GM18868 (cell line): ENCODE measurements around the gene PTGDR2.

Experiments
- ATAC-seq: cut with Tn5 transposase; IDR thresholded peaks from one replicate; pipeline ENCODE4 v1.9.1; 2021; ENCODE audit warnings: mild to moderate bottlenecking, moderate library complexity; ENCODE audit not compliant: unreplicated experiment

Gene PTGDR2

GRCh38 chr11:60813324-60813723, 42.4 kb downstream of the PTGDR2 start:
- ATAC-seq = no peak

GRCh38 chr11:60810569-60810968, 45.2 kb downstream of the PTGDR2 start:
- no peak for ATAC-seq

DNA sequence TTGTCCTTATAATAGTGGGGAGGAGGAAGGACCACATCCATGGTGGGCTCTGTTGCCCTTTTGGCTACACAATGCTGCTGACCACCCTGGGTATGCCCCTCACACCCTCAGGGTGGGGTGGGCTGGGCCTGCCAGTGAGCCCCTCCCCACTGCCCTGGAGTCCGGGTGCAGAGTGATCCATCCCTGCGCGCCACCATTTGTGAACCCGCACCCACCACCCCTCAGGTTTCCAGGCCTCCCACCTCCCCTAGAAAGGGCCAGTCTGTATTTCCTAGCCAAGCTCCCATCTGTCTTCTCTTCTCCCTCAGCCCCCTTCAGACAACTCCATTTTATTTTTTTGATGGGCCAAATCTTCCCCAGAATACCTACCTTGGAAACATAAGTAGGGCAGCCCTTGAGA, 45.6 kb downstream of the PTGDR2 start:
- no peak for ATAC-seq

DNA sequence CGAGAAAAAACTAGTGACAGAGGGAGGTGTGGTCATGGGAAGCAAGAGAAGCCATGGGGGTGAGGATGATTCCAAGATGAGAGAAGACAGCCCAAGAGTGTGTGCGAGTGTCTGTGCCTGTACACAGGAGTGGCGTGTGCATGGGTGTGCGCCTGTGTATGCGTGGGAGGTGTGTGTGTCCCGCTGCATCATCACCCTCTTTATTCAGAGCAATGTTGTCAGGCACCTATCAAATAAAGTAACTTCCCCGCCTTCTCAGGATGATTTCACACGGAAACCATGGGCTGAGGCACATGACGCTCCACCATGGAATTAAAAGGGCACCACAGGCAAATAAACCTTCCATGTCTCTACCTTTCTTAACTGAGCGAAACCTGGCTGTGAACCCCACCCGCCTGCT, 46.1 kb downstream of the PTGDR2 start:
- ATAC-seq = no peak

GRCh38 chr11:60809249-60809648, 46.5 kb downstream of the PTGDR2 start:
- ATAC-seq = no peak

DNA sequence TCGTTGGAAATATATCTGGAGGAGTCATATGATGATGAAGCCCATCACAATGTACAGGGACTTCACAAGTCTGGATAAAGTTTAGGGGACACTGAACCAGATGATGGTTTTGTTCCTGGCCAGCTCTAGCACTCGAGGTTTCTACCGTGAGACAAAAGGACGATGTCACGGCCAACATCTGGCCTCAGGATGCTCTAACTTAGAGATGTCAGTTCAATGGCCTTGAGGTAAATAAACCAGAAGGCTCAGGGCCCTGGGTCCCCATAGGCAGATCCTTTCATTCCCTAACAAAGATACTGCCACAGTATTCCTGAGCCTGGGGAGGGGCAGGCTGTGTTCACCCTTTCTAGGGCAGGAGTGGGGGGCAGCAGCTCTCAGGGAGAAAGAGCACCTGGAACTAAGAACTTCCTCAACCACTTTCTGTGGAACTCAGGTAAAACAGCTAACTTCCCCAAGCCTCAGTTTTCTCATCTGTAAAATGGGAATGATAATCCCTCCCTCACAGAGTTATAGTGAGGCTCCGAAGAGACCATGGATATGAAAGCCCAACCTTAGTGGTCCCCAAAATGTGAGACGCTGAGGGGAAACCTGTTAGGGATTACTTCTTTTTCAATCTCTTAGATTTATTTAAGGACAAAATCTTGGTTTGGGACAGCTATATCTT, 52.3 kb downstream of the PTGDR2 start:
- no peak for ATAC-seq

DNA sequence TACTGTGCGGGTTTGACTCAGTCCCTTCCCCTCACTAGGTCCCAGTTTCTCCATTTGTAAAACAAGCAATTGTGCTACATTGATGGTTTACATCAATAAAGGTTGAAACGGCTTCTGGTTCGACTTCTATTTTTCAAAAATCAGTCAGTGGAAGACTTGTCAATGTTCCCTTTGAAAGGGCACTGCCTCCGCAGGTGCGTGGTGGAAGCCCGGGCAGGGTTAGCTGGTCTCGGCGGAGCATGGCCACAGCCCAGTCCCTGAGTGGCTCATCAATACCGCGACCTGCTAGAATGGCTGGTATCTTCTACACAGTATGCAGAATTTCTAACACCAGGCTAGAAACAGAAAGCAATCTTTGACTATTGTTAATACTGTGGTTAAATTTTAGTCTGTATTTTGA, 54.6 kb downstream of the PTGDR2 start:
- ATAC-seq = no peak
